ENCODE results near the gene CYTH1.
A peak's percentile ranks its signal among the peaks of the same experiment; 100 is the strongest.

CYTH1 gene

GRCh38 chr17:78805301-78805700 lies 23.2 kb upstream of the CYTH1 start:
- DNase-seq (ENCODE audit: low read depth in 2 of 2): peak; percentile 51 to 75

- DNase-seq (ENCODE audit: low read depth in 2 of 2): peak in 1 of 2 donors; percentile 50
These were observed 22.7 kb upstream of the CYTH1 start for GRCh38 chr17:78804777-78805176.

- no peak for DNase-seq (ENCODE audit: low read depth in 2 of 2)
These were observed 21.2 kb upstream of the CYTH1 start for GRCh38 chr17:78803186-78803845.

GRCh38 chr17:78802459-78802858 lies 20.4 kb upstream of the CYTH1 start:
- no peak for DNase-seq (ENCODE audit: low read depth in 2 of 2)

- DNase-seq (ENCODE audit: low read depth in 2 of 2): no peak
These were observed 19.9 kb upstream of the CYTH1 start for GRCh38 chr17:78802008-78802407.

GRCh38 chr17:78800132-78800931 lies 18.3 kb upstream of the CYTH1 start:
- DNase-seq (ENCODE audit: low read depth in 2 of 2): no peak

GRCh38 chr17:78798695-78799559 lies 16.9 kb upstream of the CYTH1 start:
- no peak for DNase-seq (ENCODE audit: low read depth in 2 of 2)

GRCh38 chr17:78797691-78798585 lies 15.9 kb upstream of the CYTH1 start:
- no peak for DNase-seq (ENCODE audit: low read depth in 2 of 2)

GRCh38 chr17:78797213-78797612 lies 15.1 kb upstream of the CYTH1 start:
- no peak for DNase-seq (ENCODE audit: low read depth in 2 of 2)

- DNase-seq (ENCODE audit: low read depth in 2 of 2): no peak
These were observed 14.4 kb upstream of the CYTH1 start for GRCh38 chr17:78796517-78796900.

- no peak for DNase-seq (ENCODE audit: low read depth in 2 of 2)
These were observed 13.9 kb upstream of the CYTH1 start for GRCh38 chr17:78795861-78796516.

- DNase-seq (ENCODE audit: low read depth in 2 of 2): no peak
These were observed 13.0 kb upstream of the CYTH1 start for GRCh38 chr17:78794864-78795640.

GRCh38 chr17:78794399-78794798 lies 12.3 kb upstream of the CYTH1 start:
- no peak for DNase-seq (ENCODE audit: low read depth in 2 of 2)

- no peak for DNase-seq (ENCODE audit: low read depth in 2 of 2)
These were observed 11.9 kb upstream of the CYTH1 start for GRCh38 chr17:78793968-78794367.

- no peak for DNase-seq (ENCODE audit: low read depth in 2 of 2)
These were observed 11.3 kb upstream of the CYTH1 start for GRCh38 chr17:78793415-78793814.

GRCh38 chr17:78791840-78792709 lies 10.0 kb upstream of the CYTH1 start:
- DNase-seq (ENCODE audit: low read depth in 2 of 2): no peak

- no peak for DNase-seq (ENCODE audit: low read depth in 2 of 2)
These were observed 8.5 kb upstream of the CYTH1 start for GRCh38 chr17:78790552-78790951.

GRCh38 chr17:78789663-78790181 lies 7.6 kb upstream of the CYTH1 start:
- DNase-seq (ENCODE audit: low read depth in 2 of 2): no peak

- DNase-seq (ENCODE audit: low read depth in 2 of 2): no peak
These were observed 7.1 kb upstream of the CYTH1 start for GRCh38 chr17:78789149-78789662.

Data from stimulated activated CD4-positive, alpha-beta T cell treated with anti-CD3 and anti-CD28 coated beads, Interleukin-4, amount 100 ng/mL, for 48 hours (primary cell).